D721Med (cell line): ENCODE results near the gene FOXP4.

Source experiments
- DNase-seq: peaks from one replicate; pipeline ENCODE4 v3.0.0; 2011; ENCODE audit warnings: low spot score; ENCODE audit not compliant: insufficient read length
- FAIRE-seq: peaks from 2 replicates; lab custom pipeline; 2011; peaks lifted over from hg19 to GRCh38; lab: Jason Lieb, UNC
- TF ChIP-seq, protein P1 (sequence below): IDR thresholded peaks from 2 replicates; pipeline ENCODE4 v1.5.1; 2012; ENCODE audit warnings: mild to moderate bottlenecking, control low read depth; ENCODE audit not compliant: insufficient read depth; ENCODE audit errors: missing control alignments

The FOXP4 gene

DNA sequence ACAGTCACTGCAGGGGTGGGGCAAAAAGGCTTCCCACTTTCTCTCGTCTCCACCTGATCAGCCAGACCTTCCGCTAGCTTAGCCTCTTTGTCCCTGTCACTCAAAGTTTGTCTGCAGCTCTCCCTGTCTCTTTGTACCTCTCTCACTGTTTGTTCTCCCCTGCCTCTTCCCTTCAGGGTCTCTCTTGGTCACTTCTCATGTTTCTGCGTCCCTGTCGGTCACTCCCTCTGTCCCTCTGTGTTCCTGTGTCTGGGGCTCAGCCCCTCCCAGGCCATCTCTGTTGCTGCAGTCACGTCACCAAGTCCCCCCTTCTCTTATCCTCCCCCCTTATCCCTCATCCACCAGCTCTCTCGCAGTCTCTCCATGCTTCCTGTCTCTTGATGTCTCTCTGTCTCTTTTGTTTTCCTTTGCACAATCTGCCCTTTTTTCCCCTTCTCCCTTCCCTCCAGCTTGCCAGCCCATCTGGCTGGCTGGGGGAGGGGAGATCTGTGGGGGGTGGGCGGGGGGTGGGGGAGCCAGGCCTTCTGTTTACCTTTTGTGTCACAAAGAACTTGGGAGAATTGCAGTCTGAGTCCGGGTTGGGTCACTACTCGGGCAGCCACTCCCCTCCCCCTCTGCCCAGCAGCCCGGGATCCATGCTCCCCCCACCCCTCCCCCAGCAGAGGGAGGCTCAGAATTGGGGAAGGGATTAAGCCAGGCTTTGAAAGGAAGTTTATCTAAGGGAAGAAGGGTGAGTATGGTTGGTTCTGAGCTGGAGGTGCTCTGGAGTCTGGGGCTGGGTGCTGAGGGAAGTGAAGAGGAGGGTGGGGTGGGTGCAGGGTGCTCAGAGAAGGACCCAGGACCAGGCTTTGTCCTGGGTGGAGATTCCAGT is 32.3 kb downstream of the FOXP4 start:
- DNase-seq, result peak; percentile 53
- TF ChIP-seq, protein P1, sequence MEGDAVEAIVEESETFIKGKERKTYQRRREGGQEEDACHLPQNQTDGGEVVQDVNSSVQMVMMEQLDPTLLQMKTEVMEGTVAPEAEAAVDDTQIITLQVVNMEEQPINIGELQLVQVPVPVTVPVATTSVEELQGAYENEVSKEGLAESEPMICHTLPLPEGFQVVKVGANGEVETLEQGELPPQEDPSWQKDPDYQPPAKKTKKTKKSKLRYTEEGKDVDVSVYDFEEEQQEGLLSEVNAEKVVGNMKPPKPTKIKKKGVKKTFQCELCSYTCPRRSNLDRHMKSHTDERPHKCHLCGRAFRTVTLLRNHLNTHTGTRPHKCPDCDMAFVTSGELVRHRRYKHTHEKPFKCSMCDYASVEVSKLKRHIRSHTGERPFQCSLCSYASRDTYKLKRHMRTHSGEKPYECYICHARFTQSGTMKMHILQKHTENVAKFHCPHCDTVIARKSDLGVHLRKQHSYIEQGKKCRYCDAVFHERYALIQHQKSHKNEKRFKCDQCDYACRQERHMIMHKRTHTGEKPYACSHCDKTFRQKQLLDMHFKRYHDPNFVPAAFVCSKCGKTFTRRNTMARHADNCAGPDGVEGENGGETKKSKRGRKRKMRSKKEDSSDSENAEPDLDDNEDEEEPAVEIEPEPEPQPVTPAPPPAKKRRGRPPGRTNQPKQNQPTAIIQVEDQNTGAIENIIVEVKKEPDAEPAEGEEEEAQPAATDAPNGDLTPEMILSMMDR, result no peak

DNA sequence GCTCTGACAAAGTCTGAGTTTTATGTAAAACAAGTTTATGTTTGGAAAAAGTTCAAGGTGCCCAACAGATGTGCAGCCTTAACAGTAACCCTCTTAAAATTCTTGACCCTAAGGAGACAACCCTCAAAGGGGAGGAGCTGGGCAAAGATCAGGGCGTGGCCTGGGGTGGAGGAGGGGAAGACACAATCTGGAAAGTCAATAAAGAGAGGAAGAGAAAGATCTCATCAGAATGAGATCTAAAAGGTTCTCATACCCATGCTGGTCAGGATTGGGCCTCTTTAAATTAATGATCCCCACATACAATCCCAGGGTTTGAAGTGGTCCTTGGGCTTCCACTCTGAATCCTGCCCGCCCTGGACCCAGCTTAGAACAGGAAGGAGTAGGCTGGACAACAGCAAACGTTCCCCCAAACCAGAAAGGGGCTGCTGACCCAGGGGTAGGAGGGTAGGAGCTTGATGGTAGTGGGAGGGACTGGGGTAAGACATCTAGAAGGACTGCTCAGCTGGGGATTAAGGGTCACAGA is 33.0 kb downstream of the FOXP4 start:
- FAIRE-seq (no peak), DNase-seq (no peak)
- TF ChIP-seq, protein P1, result no peak

More for the DNA sequence above, 32.3 kb downstream of the FOXP4 start:
- no peak for FAIRE-seq

DNA sequence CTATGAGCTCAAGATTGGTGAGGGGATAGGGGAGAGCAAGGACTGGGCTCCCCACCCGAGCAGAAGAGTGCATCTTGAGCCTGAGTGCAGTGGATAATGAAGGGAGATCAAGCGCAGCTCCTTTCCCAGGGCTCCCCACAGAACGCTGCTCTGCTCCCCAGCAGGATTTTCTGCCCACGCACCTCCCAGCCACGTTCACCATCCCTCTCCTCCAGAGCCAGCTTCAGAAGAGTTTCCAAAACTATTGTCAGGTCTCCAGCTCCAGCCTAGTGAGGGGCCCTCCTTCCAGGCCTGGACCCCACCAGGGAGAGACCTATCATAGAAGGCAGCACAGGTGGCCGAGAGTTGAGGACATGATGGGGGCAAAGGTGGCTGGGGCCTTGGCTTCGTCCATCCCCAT is 34.5 kb downstream of the FOXP4 start:
- TF ChIP-seq, protein P1, result no peak
- no peak for DNase-seq
- FAIRE-seq, result no peak

DNA sequence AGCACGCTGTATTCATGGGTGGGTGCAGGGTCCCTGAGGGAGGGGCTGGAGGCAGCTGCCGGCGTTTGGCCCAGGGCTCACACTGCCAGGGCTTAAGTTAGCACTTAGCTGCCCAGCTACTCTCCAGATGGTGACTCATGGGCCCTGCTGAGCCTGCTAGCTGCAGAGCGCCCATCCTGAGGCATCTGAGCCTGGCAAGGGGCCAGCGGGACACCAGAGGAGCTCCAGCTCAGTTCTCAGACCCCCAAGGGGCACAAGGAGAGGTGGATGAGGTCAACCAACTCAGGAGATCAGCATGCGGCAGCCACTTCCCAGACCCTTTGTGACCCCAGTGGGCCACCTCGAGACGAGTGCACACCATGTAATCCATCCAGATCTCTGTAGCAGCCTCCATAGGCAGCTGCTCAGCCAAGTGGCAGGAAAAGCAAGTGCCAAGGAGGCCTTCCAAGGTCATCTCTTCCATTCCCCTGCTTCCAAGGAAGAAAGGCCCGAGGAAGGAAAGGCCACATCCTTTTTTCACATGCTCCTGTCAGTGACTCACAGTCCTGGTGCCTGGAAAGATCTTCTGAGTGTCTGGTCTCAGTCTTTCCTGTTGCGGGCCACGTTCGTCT is 35.3 kb downstream of the FOXP4 start:
- TF ChIP-seq, protein P1, result no peak
- no peak for DNase-seq
- FAIRE-seq, result no peak

DNA sequence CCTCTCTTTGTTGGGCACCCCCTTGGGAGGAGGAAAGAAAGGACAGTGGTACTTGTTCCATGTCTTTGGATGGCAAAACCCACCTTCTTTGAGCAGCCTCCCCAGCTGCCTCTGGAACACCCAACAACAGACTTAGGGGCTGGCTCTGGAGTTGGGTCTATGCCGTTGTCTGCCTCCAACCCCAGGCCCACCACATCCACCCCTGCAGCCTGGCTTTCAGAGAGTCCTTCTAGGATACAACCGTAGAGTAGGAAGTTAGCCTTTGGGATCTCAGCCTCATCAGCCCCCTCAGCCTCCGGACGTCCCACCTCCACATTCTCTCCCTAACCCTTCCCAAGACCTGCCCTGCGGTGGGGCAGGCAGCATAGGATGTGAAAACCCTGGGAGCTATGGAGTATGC is 36.4 kb downstream of the FOXP4 start:
- TF ChIP-seq, protein P1, result no peak
- no peak for FAIRE-seq
- no peak for DNase-seq

DNA sequence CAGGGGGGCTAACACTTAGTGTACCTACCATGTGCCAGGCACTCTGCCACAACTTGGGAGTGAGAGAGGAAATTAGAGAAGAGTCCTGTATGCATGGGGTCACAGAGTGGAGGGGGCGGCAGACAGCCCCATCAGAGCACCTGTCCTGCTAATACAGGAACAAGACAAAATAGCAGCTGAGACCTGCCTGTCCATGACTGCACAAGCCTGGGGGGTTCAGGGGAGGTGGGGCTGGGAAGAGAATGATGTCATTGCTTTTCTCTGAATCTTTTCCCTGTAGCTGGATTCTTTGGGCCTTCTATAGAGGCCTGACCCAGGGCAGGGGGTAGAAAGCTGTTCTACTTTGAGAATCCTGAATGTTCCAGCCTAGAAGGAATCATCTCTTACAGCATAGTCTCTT is 37.4 kb downstream of the FOXP4 start:
- DNase-seq, result no peak
- FAIRE-seq, result no peak
- TF ChIP-seq, protein P1, result no peak
